Activated T-helper 1 cell treated with Interleukin-2 at 50 U/mL for 16 hours (primary cell): ENCODE data around the gene PLEKHO1.
"Not testable (repeated sequence)": the region's sequence is repeated elsewhere in the genome, so short reads cannot be mapped to it uniquely, and the experiment has no call there.

ENCODE experiments used
- DNase-seq: peaks from one replicate; pipeline ENCODE4 v3.0.0-alpha.2; 2020; ENCODE audit warnings: low read depth

The PLEKHO1 gene

GRCh38 chr1:150173141-150173585 lies 23.4 kb downstream of the PLEKHO1 start:
- DNase-seq = no peak

DNA sequence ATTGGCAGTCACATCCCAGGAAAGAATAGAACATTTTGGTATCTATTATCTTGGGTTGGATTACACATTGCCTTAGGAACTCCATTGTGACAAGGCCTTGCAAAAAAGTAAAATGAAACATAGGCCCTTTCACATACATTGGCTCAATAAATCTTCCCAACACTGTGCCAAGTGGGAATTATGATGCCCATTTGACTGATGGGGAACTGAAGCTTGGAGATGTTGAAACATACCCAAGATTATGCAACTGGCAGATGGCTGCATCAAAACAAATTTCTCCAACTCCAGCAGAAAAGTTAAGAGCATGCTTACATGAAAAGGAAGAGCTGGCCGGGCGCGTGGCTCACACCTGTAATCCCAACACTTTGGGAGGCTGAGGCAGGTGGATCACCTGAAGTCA lies 26.9 kb downstream of the PLEKHO1 start:
- DNase-seq = no peak

GRCh38 chr1:150178548-150178947 lies 28.8 kb downstream of the PLEKHO1 start:
- no peak for DNase-seq

DNA sequence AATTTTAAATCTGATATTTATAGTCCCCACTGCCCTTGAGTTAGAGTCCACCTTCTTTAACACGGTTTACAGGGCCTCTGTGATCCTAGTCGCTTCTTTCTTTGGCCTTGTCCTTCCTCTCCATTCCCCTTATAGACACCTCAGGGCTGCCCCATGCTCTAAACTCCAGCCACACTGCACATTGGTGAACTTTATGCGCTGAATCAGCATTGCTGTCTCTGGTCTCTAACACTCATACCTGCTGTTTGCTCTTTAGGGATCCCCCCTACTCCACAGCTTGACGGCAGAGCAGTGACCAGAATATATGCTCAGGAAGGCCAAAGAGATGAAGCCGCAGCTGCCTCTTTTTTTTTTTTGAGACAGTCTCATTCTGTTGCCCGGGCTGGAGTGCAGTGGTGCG lies 30.2 kb downstream of the PLEKHO1 start:
- DNase-seq = no peak

DNA sequence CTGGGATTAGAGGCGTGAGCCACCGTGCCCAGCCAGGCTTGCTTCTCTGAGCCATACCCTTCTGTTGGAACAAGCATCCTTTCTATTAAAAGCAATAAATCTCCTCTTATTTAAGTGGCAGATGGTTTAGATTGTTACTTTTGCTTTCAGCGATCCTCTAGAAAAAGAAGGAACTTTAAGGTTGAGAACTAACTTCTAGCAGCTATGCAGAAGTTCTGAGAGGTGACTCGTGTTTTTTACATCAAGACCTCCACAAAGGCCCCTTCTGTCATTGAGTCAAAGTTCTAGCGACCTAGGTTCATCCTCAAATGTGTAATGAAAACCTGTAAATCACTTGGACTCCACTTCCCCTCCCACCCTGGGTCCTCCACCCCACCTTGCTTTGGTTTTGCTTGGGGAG lies 30.8 kb downstream of the PLEKHO1 start:
- DNase-seq = no peak

- no peak for DNase-seq
These were observed 32.5 kb downstream of the PLEKHO1 start for GRCh38 chr1:150182247-150182646.

DNA sequence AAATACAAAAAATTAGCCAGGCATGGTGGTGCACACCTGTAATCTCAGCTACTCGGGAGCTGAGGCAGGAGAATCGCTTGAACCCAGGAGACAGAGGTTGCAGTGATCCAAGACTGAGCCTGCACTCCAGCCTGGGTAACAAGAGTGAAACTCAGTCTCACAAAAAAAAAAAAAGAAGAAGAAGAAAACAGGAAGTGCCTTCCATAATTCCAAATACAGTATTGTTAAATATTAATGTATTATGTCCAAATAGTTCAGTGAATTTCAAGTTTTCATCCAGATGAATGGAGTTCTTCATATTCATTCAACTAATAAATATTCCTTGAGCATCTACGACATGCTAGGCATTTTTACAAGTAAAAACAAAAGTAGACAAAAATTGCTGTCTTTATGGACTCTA lies 33.3 kb downstream of the PLEKHO1 start:
- no peak for DNase-seq

GRCh38 chr1:150185481-150185880 lies 35.8 kb downstream of the PLEKHO1 start:
- no peak for DNase-seq

GRCh38 chr1:150186438-150186788 lies 36.7 kb downstream of the PLEKHO1 start:
- not testable (repeated sequence) for DNase-seq

DNA sequence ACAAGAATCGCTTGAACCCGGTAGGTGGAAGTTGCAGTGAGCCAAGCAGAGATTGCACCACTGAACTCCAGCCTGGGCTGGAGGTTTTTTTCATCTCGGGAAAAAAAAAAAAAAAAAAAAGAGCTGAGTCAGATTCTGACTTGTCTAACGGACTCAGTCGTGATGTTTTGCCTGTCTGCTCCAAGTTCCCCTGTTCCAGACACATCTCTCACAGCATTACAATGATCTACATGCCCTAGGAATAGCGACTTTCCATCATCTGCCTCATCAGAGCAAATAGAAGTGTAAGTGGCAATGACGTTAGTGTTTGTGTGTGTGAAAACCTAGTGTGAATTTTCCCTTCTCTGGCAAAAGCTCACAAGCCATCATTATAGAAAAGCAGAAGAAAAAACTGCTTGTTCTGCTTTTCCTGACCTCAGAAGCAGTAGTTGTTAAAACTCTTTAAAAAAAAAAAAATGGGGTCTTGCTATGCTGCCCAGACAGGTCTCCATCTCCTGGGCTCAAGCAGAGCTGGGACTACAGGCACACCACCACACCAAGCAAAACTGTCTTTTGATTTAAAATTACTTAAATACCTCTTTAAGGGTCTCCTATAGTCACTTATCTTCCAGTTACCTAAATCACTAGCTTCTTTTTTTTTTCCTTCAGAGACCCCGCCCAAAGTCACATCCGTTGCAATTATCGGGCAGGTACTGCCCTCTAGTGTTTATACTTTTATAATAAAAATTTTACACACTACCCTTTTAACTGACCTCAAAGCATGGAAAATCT lies 37.3 kb downstream of the PLEKHO1 start:
- DNase-seq = no peak

DNA sequence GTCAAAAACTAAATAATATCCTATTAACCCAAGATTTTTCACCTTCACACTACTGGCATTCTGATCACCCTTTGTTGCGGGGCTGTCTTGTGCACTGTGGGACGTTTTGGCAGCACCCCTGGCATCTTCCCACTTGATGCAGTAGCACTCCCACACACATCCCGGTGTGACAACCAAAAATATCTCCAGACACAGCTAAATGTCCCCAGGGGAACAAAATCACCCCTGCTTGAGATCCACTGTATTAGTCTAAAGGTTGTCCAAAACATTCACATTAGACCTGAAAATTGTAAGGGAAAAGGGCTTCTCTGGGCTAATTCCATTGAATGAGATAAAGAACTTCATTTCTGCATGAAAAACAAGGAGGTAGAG lies 37.8 kb downstream of the PLEKHO1 start:
- DNase-seq = no peak

GRCh38 chr1:150192012-150192411 lies 42.3 kb downstream of the PLEKHO1 start:
- no peak for DNase-seq

GRCh38 chr1:150194381-150195031 lies 44.8 kb downstream of the PLEKHO1 start:
- no peak for DNase-seq

DNA sequence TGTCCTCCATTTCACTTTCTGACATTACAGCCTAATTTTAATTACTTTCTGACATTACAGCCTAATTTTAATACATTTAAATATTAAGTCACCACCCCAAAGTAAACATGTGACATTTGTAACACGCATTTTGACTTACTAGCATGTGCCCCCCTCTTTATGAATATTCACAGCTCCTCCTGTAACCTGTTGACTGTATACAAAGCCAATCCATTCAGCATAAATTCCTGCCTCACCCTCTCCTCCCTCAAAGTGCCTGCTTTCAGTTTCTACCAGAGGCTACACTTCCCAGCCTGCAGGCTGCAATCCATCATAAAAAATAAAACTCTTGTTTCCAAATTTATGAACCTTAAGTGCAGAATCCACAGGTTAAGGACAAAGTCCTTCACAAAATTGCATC lies 46.7 kb downstream of the PLEKHO1 start:
- no peak for DNase-seq

- no peak for DNase-seq
These were observed 57.7 kb downstream of the PLEKHO1 start for GRCh38 chr1:150207281-150207971.

DNA sequence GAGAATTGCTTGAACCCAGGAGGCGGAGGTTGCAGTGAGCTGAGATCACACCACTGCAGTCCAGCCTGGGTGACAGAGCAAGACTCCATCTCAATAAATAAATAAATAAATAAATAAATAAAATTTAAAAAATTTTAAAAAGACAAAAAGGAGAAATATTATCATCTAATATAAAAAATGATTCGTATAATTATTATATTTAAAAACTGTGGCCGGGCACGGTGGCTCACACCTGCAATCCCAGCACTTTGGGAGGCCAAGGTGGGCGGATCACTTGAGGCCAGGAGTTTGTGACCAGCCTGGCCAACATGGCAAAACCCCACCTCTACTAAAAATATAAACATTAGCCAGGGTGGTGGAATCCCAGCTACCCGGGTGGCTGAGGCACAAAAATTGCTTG lies 58.7 kb downstream of the PLEKHO1 start:
- not testable (repeated sequence) for DNase-seq
